Body of pancreas (tissue), 4 donors: ENCODE results near the gene CMBL. TPM values are rescaled to one million over a fixed set of nuclear protein-coding genes. Genes with fewer than 3 reads are reported as not detected.

Experiments used
- ATAC-seq: fragments of 150-250 bp; one replicate; pipeline ENCODE4 v1.9.1; 2016
- DNase-seq, 4 donors: peaks; one replicate each; pipeline ENCODE4 v3.0.0-alpha.2; 2019
- H3K27ac ChIP-seq, 4 donors: fragments of 200-600 bp; sonication (generic); 1 replicate in 3 of 4; 2 replicates in 1 of 4; pipeline versions ENCODE4 v1.5.1 to v1.6.1; 2016 to 2019; ENCODE audit warnings: mild to moderate bottlenecking in 1 of 4, mixed read lengths in 1 of 4, moderate library complexity in 1 of 4
- H3K27me3 ChIP-seq, 2 donors: fragments of 200-600 bp; sonication (generic); one replicate each; pipeline ENCODE4 v1.6.0; 2016; ENCODE audit warnings: mild to moderate bottlenecking in 1 of 2
- H3K36me3 ChIP-seq, 2 donors: fragments of 200-600 bp; sonication (generic); replicated peaks in 1 of 2; 2 replicates each; pipeline ENCODE4 v1.5.1; 2016; ENCODE audit warnings: low read depth in 2 of 2; ENCODE audit not compliant: insufficient read depth in 1 of 2
- H3K4me1 ChIP-seq: fragments of 200-600 bp; sonication (generic); one replicate; pipeline ENCODE4 v1.6.0; 2016
- H3K4me3 ChIP-seq, 2 donors: fragments of 200-600 bp; sonication (generic); 1 replicate in 1 of 2; 2 replicates in 1 of 2; pipeline ENCODE4 v1.5.1; 2016 to 2019
- H3K9me3 ChIP-seq, 3 donors: fragments of 200-600 bp; sonication (generic); 1 replicate in 2 of 3; 2 replicates in 1 of 3; pipeline ENCODE4 v1.5.1; 2016
- POLR2A ChIP-seq, 3 donors: fragments of 450-650 bp; IDR thresholded peaks; one replicate each; pipeline ENCODE4 v1.6.1; 2016; ENCODE audit warnings: antibody characterized with exemption in 3 of 3, mild to moderate bottlenecking in 2 of 3
- WGBS, 2 donors: methylation state at CpG; one replicate each; pipeline ENCODE4 v1.1.5; 2017; 5-methylcytosine and 5-hydroxymethylcytosine counted together
- intact Hi-C: fragments of 100-400 bp; cut with DNase I; formaldehyde crosslinking; loops from one replicate; pipeline ENCODE4 v1.15.1; 2023
- total RNA-seq, 2 donors: library from RNA; depleted of rRNA; stranded (reverse); fragments of >200 nt; gene quantifications; one replicate each; pipeline ENCODE4 v1.1.0, GENCODE V29; 2016
- TF ChIP-seq, protein P1 (sequence below), 7 experiments: fragments of 450-650 bp in 4 of 7; fragments of 200-600 bp in 3 of 7; sonication (generic) in 3 of 7; IDR thresholded peaks; one replicate each; pipeline ENCODE4 v1.5.1; 2016 to 2019; ENCODE audit warnings: antibody characterized with exemption in 7 of 7

The CMBL gene
- total RNA-seq, 2 donors from 2014 or later, result 4.4 to 4.9 TPM

DNA sequence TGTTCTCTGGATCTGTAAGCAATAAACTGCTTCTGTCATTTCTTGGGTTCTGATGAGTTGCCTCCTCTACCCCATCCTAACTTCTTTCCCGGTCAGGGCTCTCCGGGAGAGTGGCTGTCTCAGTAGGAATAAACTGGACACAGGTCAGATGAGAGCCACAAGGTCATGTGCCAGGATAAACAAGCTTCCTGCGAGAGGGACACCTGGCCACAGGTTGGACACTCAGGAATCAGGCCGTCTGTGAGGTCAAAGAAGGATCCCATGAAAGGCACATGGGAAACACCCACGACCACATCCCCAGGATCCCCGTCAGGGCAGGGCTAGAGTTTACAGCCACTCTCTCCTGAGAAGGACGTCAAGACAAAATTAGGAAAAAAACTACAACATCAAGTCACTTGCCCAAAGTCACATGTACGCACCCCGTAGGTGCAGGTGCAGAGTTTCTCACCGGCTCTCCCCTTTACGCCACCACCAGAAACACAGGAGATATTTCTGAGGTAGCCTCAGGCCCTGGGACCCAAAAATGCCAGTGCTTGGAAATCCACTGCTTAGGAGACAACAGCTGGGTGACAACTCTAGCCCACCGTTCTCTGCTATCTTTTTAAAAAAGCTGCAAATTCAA is 28.9 kb downstream of the CMBL start:
- peak overlapping the region in 3 of 4 donors; percentile 29 to 61 (median 57) for H3K27ac ChIP-seq
- TF ChIP-seq POLR2A (IDR thresholded peaks at IDR 0.05), result no peak
- TF ChIP-seq, protein P1, sequence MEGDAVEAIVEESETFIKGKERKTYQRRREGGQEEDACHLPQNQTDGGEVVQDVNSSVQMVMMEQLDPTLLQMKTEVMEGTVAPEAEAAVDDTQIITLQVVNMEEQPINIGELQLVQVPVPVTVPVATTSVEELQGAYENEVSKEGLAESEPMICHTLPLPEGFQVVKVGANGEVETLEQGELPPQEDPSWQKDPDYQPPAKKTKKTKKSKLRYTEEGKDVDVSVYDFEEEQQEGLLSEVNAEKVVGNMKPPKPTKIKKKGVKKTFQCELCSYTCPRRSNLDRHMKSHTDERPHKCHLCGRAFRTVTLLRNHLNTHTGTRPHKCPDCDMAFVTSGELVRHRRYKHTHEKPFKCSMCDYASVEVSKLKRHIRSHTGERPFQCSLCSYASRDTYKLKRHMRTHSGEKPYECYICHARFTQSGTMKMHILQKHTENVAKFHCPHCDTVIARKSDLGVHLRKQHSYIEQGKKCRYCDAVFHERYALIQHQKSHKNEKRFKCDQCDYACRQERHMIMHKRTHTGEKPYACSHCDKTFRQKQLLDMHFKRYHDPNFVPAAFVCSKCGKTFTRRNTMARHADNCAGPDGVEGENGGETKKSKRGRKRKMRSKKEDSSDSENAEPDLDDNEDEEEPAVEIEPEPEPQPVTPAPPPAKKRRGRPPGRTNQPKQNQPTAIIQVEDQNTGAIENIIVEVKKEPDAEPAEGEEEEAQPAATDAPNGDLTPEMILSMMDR (IDR thresholded peaks at IDR 0.05), result no peak
- WGBS, 2 donors, result 43 to 59% methylated on average over 12 of the region's 12 CpGs

DNA sequence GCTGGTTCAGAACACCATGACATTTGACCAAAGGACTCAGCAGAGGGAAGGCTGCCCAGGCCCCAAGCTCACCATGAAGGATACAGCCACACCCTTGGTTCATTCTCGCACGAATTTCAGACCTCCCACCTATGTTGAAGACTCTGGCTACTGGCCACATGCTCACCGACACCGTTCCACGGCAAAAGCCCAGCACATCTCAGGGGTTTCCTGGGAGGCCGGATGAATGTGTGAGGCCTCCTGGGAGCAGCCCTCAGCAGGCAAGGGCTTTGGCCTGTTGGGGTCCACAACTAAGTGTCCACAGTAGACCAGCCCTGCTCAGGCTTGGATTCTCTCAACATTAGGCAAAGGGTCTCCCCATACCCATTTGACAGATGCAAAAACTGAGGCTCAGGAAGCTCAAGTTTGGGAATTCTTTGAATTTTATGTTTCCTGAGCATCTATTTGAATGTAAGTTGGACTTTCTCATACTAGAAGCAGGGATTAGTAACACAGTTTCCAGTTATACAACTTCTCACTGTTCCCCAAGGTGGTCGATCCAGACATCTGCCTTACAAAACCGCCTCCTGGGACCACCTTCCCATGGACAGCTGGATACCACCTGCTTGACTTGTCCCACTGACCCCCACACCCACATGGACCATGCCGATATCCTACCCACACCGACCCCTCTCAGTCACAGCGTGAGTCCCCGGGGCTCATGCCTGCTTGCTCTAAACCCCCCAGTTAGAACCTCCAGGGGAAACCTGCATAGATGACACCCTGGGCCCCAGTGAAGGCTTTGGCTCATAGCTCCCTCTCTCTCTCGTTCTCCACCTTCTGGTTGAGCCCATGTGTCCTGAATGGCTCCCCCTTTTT is 29.7 kb downstream of the CMBL start:
- 95 to 99% methylated on average over 10 to 13 of the region's 13 CpGs for WGBS, 2 donors
- no peak overlapping the region for H3K4me3 ChIP-seq
- DNase-seq (no peak), ATAC-seq (no peak)
- no peaks in the 10 kb centered on the region for H3K9me3 ChIP-seq
- H3K27me3 ChIP-seq, result no peaks in the 10 kb centered on the region
- peak overlapping the region in 3 of 4 donors; percentile 29 to 61 (median 57) for H3K27ac ChIP-seq
- intact Hi-C loops, result no loop called here
- peaks cover 11% of the 10 kb centered on the region for H3K4me1 ChIP-seq
- TF ChIP-seq, protein P1 (IDR thresholded peaks at IDR 0.05), result no peak
- TF ChIP-seq POLR2A (IDR thresholded peaks at IDR 0.05), result no peak
- no peaks in the 10 kb centered on the region for H3K36me3 ChIP-seq

More for the DNA sequence above, 28.9 kb downstream of the CMBL start:
- peaks cover 14% of the 10 kb centered on the region for H3K4me1 ChIP-seq
- peak in 2 of 4 donors; percentile 53 to 75 for DNase-seq
- no peaks in the 10 kb centered on the region for H3K27me3 ChIP-seq
- intact Hi-C loops, result no loop called here
- ATAC-seq, result peak; percentile 70
- H3K9me3 ChIP-seq, result no peaks in the 10 kb centered on the region
- H3K36me3 ChIP-seq, result no peaks in the 10 kb centered on the region
- H3K4me3 ChIP-seq, result no peak overlapping the region

DNA sequence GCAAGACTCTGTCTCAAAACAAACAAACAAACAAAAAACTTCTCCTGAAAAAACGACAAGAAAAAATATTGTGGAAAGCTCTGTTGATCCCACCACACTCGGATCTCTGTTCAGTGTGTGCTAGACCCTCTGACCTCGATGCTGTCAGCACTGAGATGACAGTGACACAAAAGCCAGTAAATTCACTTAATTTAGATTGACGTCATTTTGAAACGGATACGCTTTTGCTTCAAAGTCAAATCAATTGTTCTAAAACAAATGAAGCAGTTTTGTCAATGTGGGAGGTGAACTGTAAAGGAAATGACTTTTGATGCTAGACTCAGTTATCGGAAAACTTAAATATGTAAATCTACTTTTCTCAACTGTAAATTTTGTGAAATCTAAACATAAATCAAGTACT is 31.0 kb downstream of the CMBL start:
- ATAC-seq, result no peak
- intact Hi-C loops, result no loop called here
- no peak overlapping the region for H3K4me3 ChIP-seq
- 81 to 82% methylated on average over 7 of the region's 7 CpGs for WGBS, 2 donors
- H3K4me1 ChIP-seq, result peaks cover 16% of the 10 kb centered on the region
- H3K36me3 ChIP-seq, result no peaks in the 10 kb centered on the region
- H3K9me3 ChIP-seq, result no peaks in the 10 kb centered on the region
- no peak overlapping the region for H3K27ac ChIP-seq
- TF ChIP-seq, protein P1 (IDR thresholded peaks at IDR 0.05), result no peak
- TF ChIP-seq POLR2A (IDR thresholded peaks at IDR 0.05), result no peak
- no peak for DNase-seq
- H3K27me3 ChIP-seq, result no peaks in the 10 kb centered on the region

DNA sequence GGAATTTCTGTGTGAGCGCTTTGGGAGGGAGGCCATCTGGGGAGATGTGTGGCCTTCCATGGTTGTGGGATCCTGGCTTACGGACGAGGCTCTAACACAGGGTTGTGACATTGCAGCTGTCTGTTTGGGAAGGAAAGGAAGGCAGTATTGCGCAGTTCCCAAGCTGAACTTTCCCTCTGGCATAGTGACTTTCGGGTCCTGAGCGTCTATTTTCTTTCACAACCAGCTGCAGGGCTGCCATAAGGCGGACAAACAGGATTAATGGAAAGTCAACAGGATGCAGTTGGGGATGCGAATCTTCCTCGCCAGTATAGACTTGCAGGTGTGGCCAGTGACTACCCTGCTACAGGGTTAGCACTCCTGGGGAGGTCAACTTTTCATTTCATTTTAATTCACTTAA is 31.7 kb downstream of the CMBL start:
- ATAC-seq (no peak), DNase-seq (peak in 1 of 4 donors; percentile 17)
- Histone ChIP-seq H3K4me3 (no peak overlapping the region), H3K27me3 (no peaks in the 10 kb centered on the region), H3K9me3 (no peaks in the 10 kb centered on the region), H3K36me3 (no peaks in the 10 kb centered on the region), H3K27ac (no peak overlapping the region), H3K4me1 (peaks cover 16% of the 10 kb centered on the region)
- intact Hi-C loops, result no loop called here
- TF ChIP-seq POLR2A (IDR thresholded peaks at IDR 0.05), result no peak
- TF ChIP-seq, protein P1 (IDR thresholded peaks at IDR 0.05), result no peak
- 90 to 94% methylated on average over 9 of the region's 9 CpGs for WGBS, 2 donors
